HEK293T (cell line): ENCODE data around the gene F8.

Experiments used
- ARNT ChIP-seq: fragments of 450-650 bp; IDR thresholded peaks from 2 replicates; pipeline ENCODE4 v1.6.1; 2017; ENCODE audit warnings: mild to moderate bottlenecking
- BHLHE40 ChIP-seq: fragments of 450-650 bp; IDR thresholded peaks from 2 replicates; pipeline ENCODE4 v1.6.1; 2016; ENCODE audit warnings: mild to moderate bottlenecking, moderate library complexity, borderline replicate concordance
- ELF4 ChIP-seq: fragments of 450-650 bp; IDR thresholded peaks from 2 replicates; pipeline ENCODE4 v1.6.1; 2017; ENCODE audit warnings: antibody characterized with exemption
- FOXA1 ChIP-seq: fragments of 450-650 bp; IDR thresholded peaks from 2 replicates; pipeline ENCODE4 v1.6.1; 2016; ENCODE audit warnings: mild to moderate bottlenecking
- FOXK2 ChIP-seq: fragments of 450-650 bp; IDR thresholded peaks from 2 replicates; pipeline ENCODE4 v1.6.1; 2016; ENCODE audit warnings: mild to moderate bottlenecking
- FOXM1 ChIP-seq: fragments of 450-650 bp; IDR thresholded peaks from 2 replicates; pipeline ENCODE4 v1.6.1; 2017; ENCODE audit warnings: mild to moderate bottlenecking, borderline replicate concordance
- NFRKB ChIP-seq: fragments of 450-650 bp; IDR thresholded peaks from 2 replicates; pipeline ENCODE4 v1.6.1; 2016; ENCODE audit warnings: mild to moderate bottlenecking, moderate library complexity
- PKNOX1 ChIP-seq: fragments of 450-650 bp; IDR thresholded peaks from 2 replicates; pipeline ENCODE4 v1.6.1; 2016
- SP1 ChIP-seq: fragments of 450-650 bp; IDR thresholded peaks from 2 replicates; pipeline ENCODE4 v1.6.1; 2017

GRCh38 chrX:155054255-155054654, 31.7 kb upstream of the F8 start:
- TF ChIP-seq ELF4 (no peak), NFRKB (no peak), FOXM1 (no peak), ARNT (no peak), PKNOX1 (no peak), SP1 (no peak), FOXK2 (no peak), BHLHE40 (no peak), FOXA1 (no peak)
